ENCODE results near the gene PRR20G.

GRCh38 chr3:127323581-127323980, 35.7 kb upstream of the PRR20G start:
- no peak for TF ChIP-seq CTCF (IDR thresholded peaks at IDR 0.05)
- no peak for TF ChIP-seq POLR2A (IDR thresholded peaks at IDR 0.05)
